A549 treated with CpdA at 1 μM for 4 hours (cell line): ENCODE results near the gene SLC4A7. TPM values are rescaled to one million over a fixed set of nuclear protein-coding genes. Genes with fewer than 3 reads are reported as not detected.

Experiments used
- total RNA-seq: library from RNA; stranded (reverse); fragments of 200-300 nt; extraction: Qiagen RNA extraction; gene quantifications from 5 replicates; pipeline ENCODE4 v1.2.3, GENCODE V29; 2022; ENCODE audit warnings: low read depth

SLC4A7 gene
- total RNA-seq = 16.1 to 31.5 TPM (median 24.8 TPM) in 5 replicates

GRCh38 chr3:27484015-27484844 is at the start of gene SLC4A7:
Gene SLC4A7 (minus strand): TSS chr3:27484384. CDS start chr3:27484126, 258 bp downstream.

DNA sequence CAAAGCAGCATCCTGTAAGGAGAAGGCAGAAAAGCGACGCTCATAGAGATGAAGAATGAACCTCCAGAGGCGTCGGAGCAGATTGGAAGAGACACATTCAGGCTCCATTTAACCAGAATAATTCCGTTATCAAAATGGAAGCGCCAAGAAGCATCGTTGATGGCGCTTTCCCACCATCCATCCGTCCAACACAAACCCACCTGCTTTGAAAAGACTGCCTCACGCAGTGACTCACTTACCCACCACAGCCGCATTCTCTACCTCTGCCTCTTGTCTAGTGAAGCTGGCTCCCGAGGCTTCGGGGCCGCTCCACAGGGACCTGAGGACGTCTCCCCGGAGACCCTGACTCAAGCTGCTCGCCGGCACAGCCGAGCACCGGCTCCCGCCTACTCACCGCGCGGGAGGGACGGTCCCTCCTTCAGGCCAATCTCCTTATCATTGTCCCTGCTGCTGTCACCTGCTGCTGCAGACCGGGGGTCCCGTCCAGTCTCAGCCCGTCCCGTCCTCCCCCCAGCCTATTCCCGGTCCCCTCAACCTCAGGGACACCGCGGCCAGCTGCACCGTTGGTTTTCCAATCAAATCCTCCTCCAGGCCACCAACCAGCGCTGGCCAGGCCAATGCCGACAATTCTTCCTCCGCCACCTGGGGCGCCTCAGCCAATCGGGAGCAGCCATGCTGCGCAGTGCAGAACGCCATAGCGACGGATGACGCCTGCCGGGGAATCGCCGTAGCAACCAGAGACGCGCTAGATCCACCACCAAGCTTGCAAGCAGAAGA is 115.2 kb downstream of the SLC4A7 start, which contains the start of gene NEK10:
NEK10 (minus strand) TSS at position 553 of the 777 bp plus-strand sequence. CDS start 16,501 bp downstream, outside the sequence.

Other genes starting within 250 kb of the SLC4A7 start
- 0.84 to 1.5 TPM (median 1.2 TPM) in 5 replicates for gene NEK10, start 115.0 kb downstream of the SLC4A7 start, total RNA-seq
- gene EOMES, start 237.9 kb upstream of the SLC4A7 start, total RNA-seq = 1.8 to 2.5 TPM (median 1.9 TPM) in 5 replicates